ENCODE data around the gene NET1. TPM values are rescaled to one million over a fixed set of nuclear protein-coding genes. Genes with fewer than 3 reads are reported as not detected.

The NET1 gene
- total and polyA plus RNA-seq, 12 donors: 6.0 to 22.6 (median 16.7) TPM

DNA sequence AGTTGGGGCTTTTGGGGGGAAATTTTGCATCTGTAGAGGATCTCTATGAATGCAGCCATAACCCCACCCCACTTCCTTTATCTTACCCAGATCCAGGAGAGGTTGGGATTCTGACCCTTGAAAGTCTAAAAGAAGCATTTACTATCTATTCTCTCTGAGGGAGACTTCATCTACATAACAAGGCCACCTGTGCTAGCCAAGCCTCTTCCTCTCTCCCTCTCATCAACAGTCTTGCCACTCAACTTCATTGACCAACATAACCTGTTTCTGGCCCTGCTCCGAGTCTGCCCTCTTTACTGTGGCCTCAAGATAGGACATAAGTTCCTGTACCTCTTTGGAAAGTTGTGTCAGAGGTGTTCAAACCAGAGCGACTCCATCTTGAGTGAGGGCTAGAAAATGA lies 27.1 kb upstream of the NET1 start:
- Histone ChIP-seq H3K4me3 (no peak overlapping the region), H3K36me3 (no peaks in the 10 kb centered on the region), H3K27ac (no peak overlapping the region), H3K9me3 (peaks cover 0 to 18% (median 7%) of the 10 kb centered on the region in 11 donors), H3K27me3 (no peaks in the 10 kb centered on the region), H3K4me1 (peaks cover 0 to 4% (median 0%) of the 10 kb centered on the region in 9 donors)
- TF ChIP-seq, protein P1, sequence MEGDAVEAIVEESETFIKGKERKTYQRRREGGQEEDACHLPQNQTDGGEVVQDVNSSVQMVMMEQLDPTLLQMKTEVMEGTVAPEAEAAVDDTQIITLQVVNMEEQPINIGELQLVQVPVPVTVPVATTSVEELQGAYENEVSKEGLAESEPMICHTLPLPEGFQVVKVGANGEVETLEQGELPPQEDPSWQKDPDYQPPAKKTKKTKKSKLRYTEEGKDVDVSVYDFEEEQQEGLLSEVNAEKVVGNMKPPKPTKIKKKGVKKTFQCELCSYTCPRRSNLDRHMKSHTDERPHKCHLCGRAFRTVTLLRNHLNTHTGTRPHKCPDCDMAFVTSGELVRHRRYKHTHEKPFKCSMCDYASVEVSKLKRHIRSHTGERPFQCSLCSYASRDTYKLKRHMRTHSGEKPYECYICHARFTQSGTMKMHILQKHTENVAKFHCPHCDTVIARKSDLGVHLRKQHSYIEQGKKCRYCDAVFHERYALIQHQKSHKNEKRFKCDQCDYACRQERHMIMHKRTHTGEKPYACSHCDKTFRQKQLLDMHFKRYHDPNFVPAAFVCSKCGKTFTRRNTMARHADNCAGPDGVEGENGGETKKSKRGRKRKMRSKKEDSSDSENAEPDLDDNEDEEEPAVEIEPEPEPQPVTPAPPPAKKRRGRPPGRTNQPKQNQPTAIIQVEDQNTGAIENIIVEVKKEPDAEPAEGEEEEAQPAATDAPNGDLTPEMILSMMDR (IDR thresholded peaks at IDR 0.05): no peak
- ATAC-seq (no peak), DNase-seq (no peak)
- intact Hi-C loops (cut with DNase I): loop anchor here in 7 of 10 donors (5.0 to 10.0 kb wide), 7 partner anchors 90 to 570 kb away; partner anchors contain the start of gene AKR1C3 (in 1 of the 7)
- WGBS, 2 donors: 92 to 94% methylated on average over 2 of the region's 2 CpGs

DNA sequence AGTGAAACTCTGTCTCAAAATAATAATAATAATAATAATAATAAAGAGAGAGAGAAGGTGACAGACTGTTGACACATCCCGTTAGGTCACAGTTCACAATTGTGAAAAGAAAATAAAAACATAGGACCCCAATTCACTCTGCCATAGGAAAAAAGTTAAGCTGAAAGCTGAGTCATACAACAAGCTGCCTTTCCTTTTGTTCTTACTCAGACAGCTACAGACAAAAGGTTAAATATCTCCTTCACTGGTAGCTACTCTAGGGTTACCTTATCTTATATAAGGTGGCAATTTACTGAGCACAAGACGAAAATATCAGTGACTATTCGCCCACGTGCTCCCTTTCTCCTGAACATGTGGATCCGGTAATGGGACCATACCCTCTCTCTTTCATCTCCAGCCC lies 25.2 kb upstream of the NET1 start:
- TF ChIP-seq, protein P1 (IDR thresholded peaks at IDR 0.05): no peak
- intact Hi-C loops (cut with DNase I): loop anchor here in 7 of 10 donors (5.0 to 10.0 kb wide), 7 partner anchors 92 to 572 kb away; partner anchors contain the start of gene AKR1C3 (in 1 of the 7)
- no peaks in the 10 kb centered on the region for H3K27me3 ChIP-seq
- H3K36me3 ChIP-seq: no peaks in the 10 kb centered on the region
- 88 to 92% methylated on average over 5 of the region's 5 CpGs for WGBS, 2 donors
- peaks cover 0 to 4% (median 0%) of the 10 kb centered on the region in 9 donors for H3K4me1 ChIP-seq
- H3K9me3 ChIP-seq: peaks cover 0 to 38% (median 22%) of the 10 kb centered on the region in 11 donors
- no peak overlapping the region for H3K4me3 ChIP-seq
- ATAC-seq (no peak), DNase-seq (no peak)
- no peak overlapping the region for H3K27ac ChIP-seq

DNA sequence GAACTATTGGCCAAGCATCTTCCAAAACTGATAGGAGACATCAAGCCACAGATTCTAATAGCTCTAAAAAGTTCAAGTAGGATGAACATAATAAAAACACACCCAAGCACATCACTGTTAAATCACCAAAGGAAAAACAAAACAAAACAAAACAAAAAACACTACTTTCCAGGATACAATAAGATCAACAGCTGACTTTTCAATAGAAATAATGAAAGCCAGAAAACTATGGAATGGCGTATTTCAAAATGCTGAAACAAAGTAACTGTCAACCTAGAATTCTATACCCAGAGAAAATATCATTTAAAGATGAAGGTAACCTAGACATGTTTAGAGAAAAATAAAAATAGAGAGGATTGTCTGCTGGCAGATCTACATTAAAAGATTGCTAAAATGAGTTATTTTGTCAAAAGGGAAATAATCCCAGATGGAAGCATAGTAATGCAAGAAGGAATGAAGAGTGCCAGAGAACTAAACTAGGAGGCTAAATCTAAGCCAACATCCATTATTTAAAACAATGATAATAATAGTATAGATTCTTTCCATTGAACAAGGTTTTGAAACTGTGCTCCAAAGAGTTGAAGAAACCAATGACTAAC lies 21.7 kb upstream of the NET1 start:
- Histone ChIP-seq H3K4me3 (no peak overlapping the region), H3K9me3 (peaks cover 0 to 44% (median 22%) of the 10 kb centered on the region in 11 donors), H3K36me3 (no peaks in the 10 kb centered on the region), H3K4me1 (no peaks in the 10 kb centered on the region), H3K27me3 (no peaks in the 10 kb centered on the region), H3K27ac (no peak overlapping the region)
- intact Hi-C loops (cut with DNase I): loop anchor here in 1 of 10 donors (5.0 kb wide), 1 partner anchor 543 kb away; no protein-coding TSS in a partner anchor
- 93% methylated on average over 1 of the region's 1 CpG for WGBS, 2 donors
- DNase-seq (no peak), ATAC-seq (no peak)
- TF ChIP-seq, protein P1 (IDR thresholded peaks at IDR 0.05): no peak

DNA sequence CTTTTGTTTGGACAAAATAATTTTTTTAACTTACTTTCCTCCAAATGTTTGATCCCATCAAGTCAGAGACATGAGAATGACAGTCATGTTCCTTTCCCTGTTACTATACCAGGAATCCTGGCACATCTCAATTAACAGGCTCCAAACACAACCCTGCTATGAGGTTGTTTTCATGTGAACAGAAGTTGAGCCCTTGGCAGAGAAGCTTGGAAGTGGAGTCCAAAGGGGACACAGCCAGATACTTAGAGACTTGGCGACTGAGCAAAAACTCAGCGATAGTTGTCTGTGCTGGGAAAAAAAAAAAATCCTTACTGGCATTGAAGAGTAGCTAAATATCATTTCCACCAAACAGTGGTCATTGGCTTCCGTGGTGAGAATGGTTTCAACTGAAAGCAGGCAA lies 20.6 kb upstream of the NET1 start:
- no peaks in the 10 kb centered on the region for H3K36me3 ChIP-seq
- no peaks in the 10 kb centered on the region for H3K4me1 ChIP-seq
- H3K4me3 ChIP-seq: no peak overlapping the region
- no peak overlapping the region for H3K27ac ChIP-seq
- ATAC-seq (no peak), DNase-seq (no peak)
- WGBS, 2 donors: 92 to 95% methylated on average over 3 of the region's 3 CpGs
- H3K27me3 ChIP-seq: no peaks in the 10 kb centered on the region
- intact Hi-C loops (cut with DNase I): loop anchor here in 1 of 10 donors (5.0 kb wide), 1 partner anchor 544 kb away; no protein-coding TSS in a partner anchor
- TF ChIP-seq, protein P1 (IDR thresholded peaks at IDR 0.05): no peak
- peaks cover 0 to 44% (median 22%) of the 10 kb centered on the region in 11 donors for H3K9me3 ChIP-seq

Measured in heart right ventricle (tissue), 16 donors.